Activated gamma-delta T cell treated with Interleukin-2 at 50 U/mL for 16 hours (primary cell): ENCODE results near the gene ZBTB48.
A peak's percentile ranks its signal among the peaks of the same experiment; 100 is the strongest.

Experiments used
- DNase-seq: peaks from one replicate; pipeline ENCODE4 v3.0.0-alpha.2; 2020

ZBTB48 gene

GRCh38 chr1:6614019-6614928 is 34.5 kb downstream of the ZBTB48 start:
- DNase-seq = peak; percentile 51

GRCh38 chr1:6614929-6615785 is 35.4 kb downstream of the ZBTB48 start:
- DNase-seq = no peak

- no peak for DNase-seq
Observed at GRCh38 chr1:6619045-6619444, 39.3 kb downstream of the ZBTB48 start.

GRCh38 chr1:6621429-6622391 is 41.9 kb downstream of the ZBTB48 start:
- no peak for DNase-seq

GRCh38 chr1:6622396-6623152 is 42.8 kb downstream of the ZBTB48 start:
- DNase-seq = no peak

GRCh38 chr1:6623269-6623965 is 43.6 kb downstream of the ZBTB48 start:
- DNase-seq = no peak

GRCh38 chr1:6624710-6625583 is 45.2 kb downstream of the ZBTB48 start, which contains the start of gene THAP3:
Gene THAP3, plus strand, starts transcription at chr1:6624868. Its CDS starts 351 bp downstream, at chr1:6625219.
- DNase-seq = peak; percentile 88

- no peak for DNase-seq
Observed at GRCh38 chr1:6625584-6626149, 45.9 kb downstream of the ZBTB48 start.

- no peak for DNase-seq
Observed at GRCh38 chr1:6627031-6627430, 47.2 kb downstream of the ZBTB48 start.

GRCh38 chr1:6627841-6628545 is 48.2 kb downstream of the ZBTB48 start:
- DNase-seq = no peak

GRCh38 chr1:6628971-6629479 is 49.2 kb downstream of the ZBTB48 start:
- DNase-seq = no peak

- no peak for DNase-seq
Observed at GRCh38 chr1:6630027-6630426, 50.2 kb downstream of the ZBTB48 start.

- DNase-seq = no peak
Observed at GRCh38 chr1:6631058-6631457, 51.3 kb downstream of the ZBTB48 start.

- DNase-seq = no peak
Observed at GRCh38 chr1:6632588-6633514, 53.1 kb downstream of the ZBTB48 start.

GRCh38 chr1:6634371-6635052 is 54.7 kb downstream of the ZBTB48 start:
- DNase-seq = peak; percentile 40

- DNase-seq = no peak
Observed at GRCh38 chr1:6635161-6635909, 55.5 kb downstream of the ZBTB48 start.
